Progenitor cell of endocrine pancreas (in vitro differentiated cells): Measurements from ENCODE around the gene ADAT3. TPM values are rescaled to one million over a fixed set of nuclear protein-coding genes. Genes with fewer than 3 reads are reported as not detected.
A peak's percentile ranks its signal among the peaks of the same experiment; 100 is the strongest.
"Not testable (repeated sequence)": the region's sequence is repeated elsewhere in the genome, so short reads cannot be mapped to it uniquely, and the experiment has no call there.

Source experiments
- DNase-seq: peaks from one replicate; pipeline ENCODE4 v3.0.0; 2021; ENCODE audit warnings: low spot score; ENCODE audit not compliant: unreplicated experiment
- H3K27ac Mint-ChIP-seq: 2 replicates; pipeline ENCODE4 v1.8.0; 2021; ENCODE audit warnings: mild to moderate bottlenecking, moderate library complexity, mixed read lengths
- H3K27me3 Mint-ChIP-seq: 2 replicates; pipeline ENCODE4 v1.8.0; 2021; ENCODE audit warnings: mixed read lengths
- H3K36me3 Mint-ChIP-seq: 2 replicates; pipeline ENCODE4 v1.8.0; 2022; ENCODE audit warnings: mixed read lengths; ENCODE audit not compliant: insufficient read depth
- H3K4me1 Mint-ChIP-seq: 2 replicates; pipeline ENCODE4 v1.8.0; 2021; ENCODE audit warnings: low read depth, mixed read lengths
- H3K4me3 Mint-ChIP-seq: 2 replicates; pipeline ENCODE4 v1.8.0; 2021; ENCODE audit warnings: low read depth, mild to moderate bottlenecking, moderate library complexity, mixed read lengths
- H3K9me3 Mint-ChIP-seq: 2 replicates; pipeline ENCODE4 v1.8.0; 2021; ENCODE audit warnings: low read depth, mixed read lengths
- CTCF ChIP-seq: fragments of 200-600 bp; sonication (generic); IDR thresholded peaks from one replicate; pipeline ENCODE4 v1.5.0; 2021; ENCODE audit warnings: antibody characterized with exemption, mild to moderate bottlenecking; ENCODE audit not compliant: unreplicated experiment
- total RNA-seq: library from RNA; stranded (reverse); gene quantifications from 2 replicates; pipeline ENCODE4 v1.2.1, GENCODE V29; 2021

Gene ADAT3
- total RNA-seq, 1 donor from 2014 or later, result 14.1 TPM

GRCh38 chr19:1875646-1876495 lies 29.3 kb upstream of the ADAT3 start:
- peaks cover 20% of the 10 kb centered on the region for H3K4me1 Mint-ChIP-seq
- no peak for TF ChIP-seq CTCF
- H3K9me3 Mint-ChIP-seq, result no peaks in the 10 kb centered on the region
- peak overlapping the region; percentile 91 for H3K27ac Mint-ChIP-seq
- peak; percentile 76 for DNase-seq
- H3K27me3 Mint-ChIP-seq, result no peaks in the 10 kb centered on the region
- H3K4me3 Mint-ChIP-seq, result peak overlapping the region; percentile 93
- H3K36me3 Mint-ChIP-seq, result no peaks in the 10 kb centered on the region

GRCh38 chr19:1876496-1877279 lies 28.5 kb upstream of the ADAT3 start:
- peak; percentile 20 for TF ChIP-seq CTCF
- Mint-ChIP-seq H3K27ac (peak overlapping the region; percentile 84), H3K4me3 (peak overlapping the region; percentile 93), H3K4me1 (peaks cover 16% of the 10 kb centered on the region)
- H3K27me3 Mint-ChIP-seq, H3K9me3 Mint-ChIP-seq, DNase-seq, H3K36me3 Mint-ChIP-seq: not testable (repeated sequence)

- H3K4me1 Mint-ChIP-seq, result peaks cover 16% of the 10 kb centered on the region
- H3K27ac Mint-ChIP-seq, H3K9me3 Mint-ChIP-seq, H3K4me3 Mint-ChIP-seq, DNase-seq, H3K36me3 Mint-ChIP-seq, H3K27me3 Mint-ChIP-seq: not testable (repeated sequence)
Observed at GRCh38 chr19:1877280-1877660, 27.9 kb upstream of the ADAT3 start.

GRCh38 chr19:1878583-1878982 lies 26.6 kb upstream of the ADAT3 start:
- H3K27me3 Mint-ChIP-seq, H3K4me3 Mint-ChIP-seq, DNase-seq, H3K36me3 Mint-ChIP-seq, H3K9me3 Mint-ChIP-seq, H3K27ac Mint-ChIP-seq: not testable (repeated sequence)
- H3K4me1 Mint-ChIP-seq, result peaks cover 24% of the 10 kb centered on the region

DNA sequence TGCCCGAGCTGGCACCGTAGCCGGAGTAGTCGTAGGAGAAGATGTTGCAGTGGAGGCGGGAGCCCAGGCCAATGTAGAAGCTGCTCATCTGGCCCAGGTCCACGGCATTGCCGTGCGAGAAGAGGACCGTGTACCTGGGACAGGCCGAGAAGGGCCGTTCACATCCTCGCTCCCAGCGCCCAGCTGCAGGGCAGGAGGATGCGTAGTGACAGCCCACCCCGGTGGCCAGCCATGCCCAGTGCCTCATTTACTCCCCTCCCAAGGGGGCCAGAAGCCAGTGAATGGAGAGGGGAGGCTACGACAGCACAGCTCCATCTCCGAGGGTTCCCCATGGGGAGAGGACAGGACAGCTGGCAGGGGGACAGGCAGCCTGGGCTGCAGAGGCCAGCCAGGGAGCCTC lies 25.2 kb upstream of the ADAT3 start:
- peaks cover 25% of the 10 kb centered on the region for H3K4me1 Mint-ChIP-seq
- H3K27ac Mint-ChIP-seq, H3K36me3 Mint-ChIP-seq, DNase-seq, H3K27me3 Mint-ChIP-seq, H3K9me3 Mint-ChIP-seq, H3K4me3 Mint-ChIP-seq: not testable (repeated sequence)

GRCh38 chr19:1880611-1881392 lies 24.4 kb upstream of the ADAT3 start:
- Mint-ChIP-seq H3K4me1 (peaks cover 19% of the 10 kb centered on the region), H3K36me3 (no peaks in the 10 kb centered on the region), H3K27me3 (no peaks in the 10 kb centered on the region), H3K9me3 (no peaks in the 10 kb centered on the region), H3K4me3 (no peak overlapping the region), H3K27ac (no peak overlapping the region)
- no peak for TF ChIP-seq CTCF
- no peak for DNase-seq

DNA sequence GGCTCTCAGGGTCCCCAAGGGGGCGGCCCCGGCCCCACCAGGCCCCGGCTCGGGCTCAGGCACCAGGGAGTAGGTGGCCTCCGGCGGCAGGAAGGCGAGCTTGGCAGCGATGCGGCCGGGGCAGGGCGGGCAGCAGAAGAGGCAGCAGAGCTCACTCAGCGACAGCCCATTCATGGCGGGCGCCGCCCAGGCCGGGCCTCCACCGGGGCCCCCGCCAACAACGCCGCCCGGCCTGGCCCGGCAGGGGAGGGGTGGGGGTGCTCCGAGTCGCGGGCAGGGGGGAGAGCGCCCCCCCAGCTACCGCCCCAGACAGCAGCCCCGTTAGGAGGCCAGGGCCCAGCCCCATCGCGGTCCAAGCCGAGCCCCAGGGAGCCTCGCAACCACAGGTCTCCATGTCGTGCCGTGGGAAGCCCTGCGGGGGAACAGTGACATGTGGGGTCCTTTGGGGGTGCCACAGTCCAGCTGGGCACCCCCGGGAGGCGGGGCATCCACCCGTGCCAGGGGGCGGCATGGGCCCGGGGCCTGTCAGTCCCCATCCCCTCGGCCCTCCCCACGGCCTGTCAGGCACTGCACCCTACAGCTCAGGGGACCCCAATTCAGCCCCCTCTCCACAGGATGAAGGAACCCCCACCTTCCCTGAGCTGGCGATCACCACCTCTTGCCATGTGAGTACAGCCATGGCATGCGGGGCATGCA lies 23.7 kb upstream of the ADAT3 start:
- peaks cover 19% of the 10 kb centered on the region for H3K4me1 Mint-ChIP-seq
- H3K4me3 Mint-ChIP-seq, H3K36me3 Mint-ChIP-seq, DNase-seq, H3K9me3 Mint-ChIP-seq, H3K27ac Mint-ChIP-seq, H3K27me3 Mint-ChIP-seq: not testable (repeated sequence)
